Kidney epithelial cell (primary cell): ENCODE results near the gene GOLGA8O. TPM values are rescaled to one million over a fixed set of nuclear protein-coding genes. Genes with fewer than 3 reads are reported as not detected.

Experiments
- total RNA-seq: library from RNA; depleted of rRNA; stranded (reverse); fragments of >200 nt; gene quantifications from 2 replicates; pipeline ENCODE4 v1.2.3, GENCODE V29; 2015

Gene GOLGA8O
- total RNA-seq, 1 donor from 2014 or later: not detected

Other genes with a start within 250 kb of the GOLGA8O start
- gene GOLGA8K, start 52.3 kb downstream of the GOLGA8O start, total RNA-seq: 0.07 TPM in 1 of 2 replicates, not detected in the other
- gene GOLGA8N, start 137.8 kb upstream of the GOLGA8O start, total RNA-seq: 1.0 and 1.6 TPM in 2 replicates
- gene ARHGAP11A, start 159.9 kb upstream of the GOLGA8O start, total RNA-seq: 7.5 and 7.7 TPM in 2 replicates
- gene SCG5, start 186.1 kb upstream of the GOLGA8O start, total RNA-seq: 42.5 and 59.1 TPM in 2 replicates